Measurements from ENCODE around the gene DAND5. TPM values are rescaled to one million over a fixed set of nuclear protein-coding genes. Genes with fewer than 3 reads are reported as not detected.

Gene DAND5
- total and polyA plus RNA-seq, 9 of the 15 experiments (the other 6 are each of a cell fraction or from before 2014, with no cell fraction given), result 0.22 to 0.83 (median 0.60) TPM

GRCh38 chr19:12937093-12937926 is 32.1 kb upstream of the DAND5 start:
- CTCF ChIA-PET (ENCODE audit: low intra/inter-chr PET ratio), result no interaction called here
- intact Hi-C loops (cut with micrococcal nuclease) (loop anchor here (5.0 kb wide), 1 partner anchor 50 kb away; the partner anchor contains the start of gene KLF1), in situ Hi-C loops (cut with MboI) (no loop called here)
- Histone ChIP-seq H3K27me3 (ENCODE audit: control insufficient read depth in 2 of 2, insufficient read depth in 2 of 2, low read length in 2 of 2) (no peaks in the 10 kb centered on the region), H3K9me1 (ENCODE audit: control insufficient read depth, insufficient read depth, low read length) (peaks cover 3% of the 10 kb centered on the region), H3K4me3 (peak overlapping the region; percentile 90), H3K4me1 (replicated peaks in 1 of 2; ENCODE audit: control insufficient read depth in 2 of 2, insufficient read depth in 2 of 2, low read length in 2 of 2) (peaks cover 39 to 48% of the 10 kb centered on the region in 2 experiments), H2AFZ (ENCODE audit: low read depth, low read length) (peak overlapping the region; percentile 86), H3K4me2 (ENCODE audit: insufficient read depth, low read length) (peak overlapping the region; percentile 89), H3K79me2 (ENCODE audit: control insufficient read depth, insufficient read depth, low read length) (peaks cover 64% of the 10 kb centered on the region), H3K9me3 (replicated peaks; ENCODE audit: control insufficient read depth, insufficient read depth, low read depth, low read length) (no peaks in the 10 kb centered on the region), H3K36me3 (ENCODE audit: control insufficient read depth, insufficient read depth, low read length) (peaks cover 38% of the 10 kb centered on the region), H3K27ac (ENCODE audit: extremely low read depth, low read depth, low read length) (peak overlapping the region; percentile 94), H3K9ac (ENCODE audit: insufficient read depth in 1 of 2, low read depth in 2 of 2, low read length in 2 of 2) (peak overlapping the region; percentile 93 to 99), H4K20me1 (replicated peaks; ENCODE audit: control insufficient read depth, insufficient read depth, low read length) (peaks cover 24% of the 10 kb centered on the region)
- POLR2A ChIA-PET, result interaction anchor here (0.6 to 2.2 kb wide), 20 partner anchors 9 to 227 kb away, joined by 3 to 11 read pairs (median 3); partner anchors contain the start of genes DNASE2, GADD45GIP1, GCDH and KLF1
- no peak for ATAC-seq
- FAIRE-seq, result peak; percentile 6
- WGBS (ENCODE audit: insufficient coverage, low coverage, missing lambda C conversion rate), result 33% methylated on average over 18 of the region's 23 CpGs
- peak in 1 of 4 experiments; percentile 15 for DNase-seq (ENCODE audit: extremely low read depth in 1 of 4, low spot score in 3 of 4)
- no TSS peak for BruUV-seq (replicated peaks)
- TF ChIP-seq CSDE1 (IDR thresholded peaks at IDR 0.05) (no peak), FOXM1 (IDR thresholded peaks at IDR 0.05; ENCODE audit: low read depth) (no peak), FOXM1 (CRISPR knock-in tag; IDR thresholded peaks at IDR 0.05; ENCODE audit: low read depth) (0 out of 2 replicates have a peak, but pooled peaks have one; percentile 9), NBN (IDR thresholded peaks at IDR 0.05; ENCODE audit: low read depth) (no peak), DLX4 (CRISPR knock-in tag; IDR thresholded peaks at IDR 0.05) (no peak), USF1 (CRISPR knock-in tag; IDR thresholded peaks at IDR 0.05) (peak; percentile 61), PRDM10 (IDR thresholded peaks at IDR 0.05; ENCODE audit: partially characterized antibody) (peak; percentile 86), IFI16 (CRISPR knock-in tag; IDR thresholded peaks at IDR 0.05) (no peak), TAF1 (IDR thresholded peaks at IDR 0.05; ENCODE audit: control insufficient read depth, extremely low read depth, insufficient read depth, low read length, severe bottlenecking) (no peak), ZNF512 (tag; IDR thresholded peaks at IDR 0.05) (peak; percentile 59), NRF1 (conservative IDR thresholded peaks at IDR 0.05 in 1 of 2, IDR thresholded peaks at IDR 0.05 in 1 of 2) (no peak), RFX7 (CRISPR knock-in tag; IDR thresholded peaks at IDR 0.05) (no peak), ZNF212 (CRISPR knock-in tag; IDR thresholded peaks at IDR 0.05) (no peak), ZNF146 (CRISPR knock-in tag; IDR thresholded peaks at IDR 0.05; ENCODE audit: unreplicated experiment) (no peak), FOXK1 (CRISPR knock-in tag; IDR thresholded peaks at IDR 0.05; ENCODE audit: borderline replicate concordance) (peak; percentile 14; the same call in 1 of the 2 replicates)

Data from K562 (cell line).